ENCODE results near the gene PCDHGA12.

DNA sequence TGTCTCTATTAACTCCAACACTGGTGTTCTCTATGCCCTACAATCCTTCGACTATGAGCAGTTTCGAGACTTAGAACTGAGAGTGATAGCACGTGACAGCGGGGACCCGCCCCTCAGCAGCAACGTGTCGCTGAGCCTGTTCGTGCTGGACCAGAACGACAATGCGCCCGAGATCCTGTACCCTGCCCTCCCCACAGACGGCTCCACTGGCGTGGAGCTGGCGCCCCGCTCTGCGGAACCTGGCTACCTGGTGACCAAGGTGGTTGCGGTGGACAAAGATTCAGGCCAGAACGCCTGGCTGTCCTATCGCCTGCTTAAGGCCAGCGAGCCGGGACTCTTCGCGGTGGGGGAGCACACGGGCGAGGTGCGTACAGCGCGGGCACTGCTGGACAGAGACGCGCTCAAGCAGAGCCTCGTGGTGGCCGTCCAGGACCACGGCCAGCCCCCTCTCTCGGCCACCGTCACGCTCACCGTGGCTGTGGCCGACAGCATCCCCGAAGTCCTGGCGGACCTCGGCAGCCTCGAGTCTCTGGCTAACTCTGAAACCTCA, 7.5 kb upstream of the PCDHGA12 start:
- TF ChIP-seq, protein P1, sequence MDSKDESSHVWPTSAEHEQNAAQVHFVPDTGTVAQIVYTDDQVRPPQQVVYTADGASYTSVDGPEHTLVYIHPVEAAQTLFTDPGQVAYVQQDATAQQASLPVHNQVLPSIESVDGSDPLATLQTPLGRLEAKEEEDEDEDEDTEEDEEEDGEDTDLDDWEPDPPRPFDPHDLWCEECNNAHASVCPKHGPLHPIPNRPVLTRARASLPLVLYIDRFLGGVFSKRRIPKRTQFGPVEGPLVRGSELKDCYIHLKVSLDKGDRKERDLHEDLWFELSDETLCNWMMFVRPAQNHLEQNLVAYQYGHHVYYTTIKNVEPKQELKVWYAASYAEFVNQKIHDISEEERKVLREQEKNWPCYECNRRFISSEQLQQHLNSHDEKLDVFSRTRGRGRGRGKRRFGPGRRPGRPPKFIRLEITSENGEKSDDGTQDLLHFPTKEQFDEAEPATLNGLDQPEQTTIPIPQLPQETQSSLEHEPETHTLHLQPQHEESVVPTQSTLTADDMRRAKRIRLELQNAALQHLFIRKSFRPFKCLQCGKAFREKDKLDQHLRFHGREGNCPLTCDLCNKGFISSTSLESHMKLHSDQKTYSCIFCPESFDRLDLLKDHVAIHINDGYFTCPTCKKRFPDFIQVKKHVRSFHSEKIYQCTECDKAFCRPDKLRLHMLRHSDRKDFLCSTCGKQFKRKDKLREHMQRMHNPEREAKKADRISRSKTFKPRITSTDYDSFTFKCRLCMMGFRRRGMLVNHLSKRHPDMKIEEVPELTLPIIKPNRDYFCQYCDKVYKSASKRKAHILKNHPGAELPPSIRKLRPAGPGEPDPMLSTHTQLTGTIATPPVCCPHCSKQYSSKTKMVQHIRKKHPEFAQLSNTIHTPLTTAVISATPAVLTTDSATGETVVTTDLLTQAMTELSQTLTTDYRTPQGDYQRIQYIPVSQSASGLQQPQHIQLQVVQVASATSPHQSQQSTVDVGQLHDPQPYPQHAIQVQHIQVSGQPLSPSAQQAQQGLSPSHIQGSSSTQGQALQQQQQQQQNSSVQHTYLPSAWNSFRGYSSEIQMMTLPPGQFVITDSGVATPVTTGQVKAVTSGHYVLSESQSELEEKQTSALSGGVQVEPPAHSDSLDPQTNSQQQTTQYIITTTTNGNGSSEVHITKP (tag by site-specific recombination; IDR thresholded peaks at IDR 0.05), result no peak
- TF ChIP-seq, protein P2, sequence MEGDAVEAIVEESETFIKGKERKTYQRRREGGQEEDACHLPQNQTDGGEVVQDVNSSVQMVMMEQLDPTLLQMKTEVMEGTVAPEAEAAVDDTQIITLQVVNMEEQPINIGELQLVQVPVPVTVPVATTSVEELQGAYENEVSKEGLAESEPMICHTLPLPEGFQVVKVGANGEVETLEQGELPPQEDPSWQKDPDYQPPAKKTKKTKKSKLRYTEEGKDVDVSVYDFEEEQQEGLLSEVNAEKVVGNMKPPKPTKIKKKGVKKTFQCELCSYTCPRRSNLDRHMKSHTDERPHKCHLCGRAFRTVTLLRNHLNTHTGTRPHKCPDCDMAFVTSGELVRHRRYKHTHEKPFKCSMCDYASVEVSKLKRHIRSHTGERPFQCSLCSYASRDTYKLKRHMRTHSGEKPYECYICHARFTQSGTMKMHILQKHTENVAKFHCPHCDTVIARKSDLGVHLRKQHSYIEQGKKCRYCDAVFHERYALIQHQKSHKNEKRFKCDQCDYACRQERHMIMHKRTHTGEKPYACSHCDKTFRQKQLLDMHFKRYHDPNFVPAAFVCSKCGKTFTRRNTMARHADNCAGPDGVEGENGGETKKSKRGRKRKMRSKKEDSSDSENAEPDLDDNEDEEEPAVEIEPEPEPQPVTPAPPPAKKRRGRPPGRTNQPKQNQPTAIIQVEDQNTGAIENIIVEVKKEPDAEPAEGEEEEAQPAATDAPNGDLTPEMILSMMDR (tag by site-specific recombination; IDR thresholded peaks at IDR 0.05), result no peak
- TF ChIP-seq, protein P3, sequence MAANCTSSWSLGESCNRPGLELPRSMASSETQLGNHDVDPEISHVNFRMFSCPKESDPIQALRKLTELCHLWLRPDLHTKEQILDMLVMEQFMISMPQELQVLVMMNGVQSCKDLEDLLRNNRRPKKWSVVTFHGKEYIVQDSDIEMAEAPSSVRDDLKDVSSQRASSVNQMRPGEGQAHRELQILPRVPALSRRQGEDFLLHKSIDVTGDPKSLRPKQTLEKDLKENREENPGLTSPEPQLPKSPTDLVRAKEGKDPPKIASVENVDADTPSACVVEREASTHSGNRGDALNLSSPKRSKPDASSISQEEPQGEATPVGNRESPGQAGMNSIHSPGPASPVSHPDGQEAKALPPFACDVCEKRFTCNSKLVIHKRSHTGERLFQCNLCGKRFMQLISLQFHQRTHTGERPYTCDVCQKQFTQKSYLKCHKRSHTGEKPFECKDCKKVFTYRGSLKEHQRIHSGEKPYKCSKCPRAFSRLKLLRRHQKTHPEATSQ (tag by site-specific recombination; IDR thresholded peaks at IDR 0.05), result no peak
- no peak for TF ChIP-seq ZNF670 (tag by site-specific recombination; IDR thresholded peaks at IDR 0.05; ENCODE audit: low read depth)
- no peak for TF ChIP-seq ZNF10 (tag by site-specific recombination; IDR thresholded peaks at IDR 0.05)
- TF ChIP-seq, protein P4, sequence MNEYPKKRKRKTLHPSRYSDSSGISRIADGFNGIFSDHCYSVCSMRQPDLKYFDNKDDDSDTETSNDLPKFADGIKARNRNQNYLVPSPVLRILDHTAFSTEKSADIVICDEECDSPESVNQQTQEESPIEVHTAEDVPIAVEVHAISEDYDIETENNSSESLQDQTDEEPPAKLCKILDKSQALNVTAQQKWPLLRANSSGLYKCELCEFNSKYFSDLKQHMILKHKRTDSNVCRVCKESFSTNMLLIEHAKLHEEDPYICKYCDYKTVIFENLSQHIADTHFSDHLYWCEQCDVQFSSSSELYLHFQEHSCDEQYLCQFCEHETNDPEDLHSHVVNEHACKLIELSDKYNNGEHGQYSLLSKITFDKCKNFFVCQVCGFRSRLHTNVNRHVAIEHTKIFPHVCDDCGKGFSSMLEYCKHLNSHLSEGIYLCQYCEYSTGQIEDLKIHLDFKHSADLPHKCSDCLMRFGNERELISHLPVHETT (tag by site-specific recombination; IDR thresholded peaks at IDR 0.05), result no peak
- no peak for TF ChIP-seq ZNF140 (tag by site-specific recombination; IDR thresholded peaks at IDR 0.05)

All from HEK293 (cell line).